IMR-90 (cell line): ENCODE measurements around the gene LRRC3C.

ENCODE experiments used
- NFE2L2 ChIP-seq: fragments of 150-350 bp; IDR thresholded peaks from 2 replicates; pipeline ENCODE4 v1.6.1; 2016; ENCODE audit warnings: low read depth, mild to moderate bottlenecking, low read length
- POLR2A ChIP-seq: IDR thresholded peaks from 2 replicates; pipeline ENCODE4 v1.6.1; 2012; ENCODE audit warnings: mild to moderate bottlenecking, low read depth, low read length
- RFX5 ChIP-seq: IDR thresholded peaks from 2 replicates; pipeline ENCODE4 v1.8.0; 2012; ENCODE audit warnings: low read depth, mild to moderate bottlenecking, low read length, moderate library complexity
- TF ChIP-seq, protein P1 (sequence below): conservative IDR thresholded peaks from 2 replicates; pipeline ENCODE4 v1.5.1; 2012; ENCODE audit warnings: mild to moderate bottlenecking, low read depth, low read length, improper control_type of control experiment

DNA sequence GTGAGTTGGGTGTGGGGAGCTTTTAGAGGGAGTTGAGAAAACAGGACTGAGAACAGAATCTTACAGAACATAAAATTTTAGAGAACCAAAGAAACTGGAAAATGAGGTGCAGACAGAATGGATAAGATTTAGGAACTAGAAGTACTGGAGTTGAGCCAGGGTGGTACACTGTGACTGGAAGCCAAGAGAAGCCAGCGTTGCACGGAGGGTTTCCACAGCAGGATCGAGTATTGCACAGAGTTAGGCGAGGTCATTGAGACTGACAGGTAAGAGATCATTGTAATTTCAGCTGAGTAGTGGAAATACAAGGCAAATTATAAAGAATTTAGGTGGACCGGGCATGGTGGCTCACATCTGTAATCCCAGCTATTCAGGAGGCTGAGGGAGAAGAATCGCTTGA is 41.8 kb downstream of the LRRC3C start:
- TF ChIP-seq, protein P1, sequence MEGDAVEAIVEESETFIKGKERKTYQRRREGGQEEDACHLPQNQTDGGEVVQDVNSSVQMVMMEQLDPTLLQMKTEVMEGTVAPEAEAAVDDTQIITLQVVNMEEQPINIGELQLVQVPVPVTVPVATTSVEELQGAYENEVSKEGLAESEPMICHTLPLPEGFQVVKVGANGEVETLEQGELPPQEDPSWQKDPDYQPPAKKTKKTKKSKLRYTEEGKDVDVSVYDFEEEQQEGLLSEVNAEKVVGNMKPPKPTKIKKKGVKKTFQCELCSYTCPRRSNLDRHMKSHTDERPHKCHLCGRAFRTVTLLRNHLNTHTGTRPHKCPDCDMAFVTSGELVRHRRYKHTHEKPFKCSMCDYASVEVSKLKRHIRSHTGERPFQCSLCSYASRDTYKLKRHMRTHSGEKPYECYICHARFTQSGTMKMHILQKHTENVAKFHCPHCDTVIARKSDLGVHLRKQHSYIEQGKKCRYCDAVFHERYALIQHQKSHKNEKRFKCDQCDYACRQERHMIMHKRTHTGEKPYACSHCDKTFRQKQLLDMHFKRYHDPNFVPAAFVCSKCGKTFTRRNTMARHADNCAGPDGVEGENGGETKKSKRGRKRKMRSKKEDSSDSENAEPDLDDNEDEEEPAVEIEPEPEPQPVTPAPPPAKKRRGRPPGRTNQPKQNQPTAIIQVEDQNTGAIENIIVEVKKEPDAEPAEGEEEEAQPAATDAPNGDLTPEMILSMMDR: no peak
- TF ChIP-seq POLR2A: no peak
- TF ChIP-seq NFE2L2: no peak
- TF ChIP-seq RFX5: no peak
